Ovary (tissue), 3 donors: ENCODE data around the gene ATP2C1.

Experiments
- CTCF ChIP-seq, 3 donors: fragments of 450-650 bp in 2 of 3; fragments of 200-600 bp in 1 of 3; IDR thresholded peaks; one replicate each; pipeline versions ENCODE4 v1.5.1 to v1.8.0; 2016 to 2022; ENCODE audit warnings: antibody characterized with exemption in 3 of 3, mild to moderate bottlenecking in 1 of 3
- EP300 ChIP-seq: sonication (generic); formaldehyde crosslinking; IDR thresholded peaks from one replicate; pipeline ENCODE4 v1.6.1; 2017; ENCODE audit warnings: antibody characterized with exemption
- donor health status: DM: no; HTN: no; CAD: no.

- TF ChIP-seq CTCF (IDR thresholded peaks at IDR 0.05) (no peak), EP300 (no peak)
These were observed 40.0 kb downstream of the ATP2C1 start for GRCh38 chr3:130933801-130934345.
